HepG2 (cell line): ENCODE results near the gene DACT2.

Experiments
- KDM1A ChIP-seq: IDR thresholded peaks from 2 replicates; pipeline ENCODE4 v1.6.1; 2016; ENCODE audit warnings: missing compliant biosample characterization
- STAT5B ChIP-seq: sonication (generic); formaldehyde crosslinking; IDR thresholded peaks from 2 replicates; pipeline ENCODE4 v1.4.0; 2020; ENCODE audit warnings: missing genetic modification reagents
- TBP ChIP-seq: sonication (generic); formaldehyde crosslinking; IDR thresholded peaks from 2 replicates; pipeline ENCODE4 v1.5.0; 2020; ENCODE audit warnings: missing genetic modification reagents
- TF ChIP-seq, protein P1 (sequence below): sonication (generic); formaldehyde crosslinking; IDR thresholded peaks from 2 replicates; pipeline ENCODE4 v1.5.1; 2020; ENCODE audit warnings: mild to moderate bottlenecking, missing genetic modification reagents, moderate library complexity
- TF ChIP-seq, protein P2 (sequence below): sonication (generic); formaldehyde crosslinking; IDR thresholded peaks from 2 replicates; pipeline ENCODE4 v1.4.0; 2020; ENCODE audit warnings: missing genetic modification reagents

DNA sequence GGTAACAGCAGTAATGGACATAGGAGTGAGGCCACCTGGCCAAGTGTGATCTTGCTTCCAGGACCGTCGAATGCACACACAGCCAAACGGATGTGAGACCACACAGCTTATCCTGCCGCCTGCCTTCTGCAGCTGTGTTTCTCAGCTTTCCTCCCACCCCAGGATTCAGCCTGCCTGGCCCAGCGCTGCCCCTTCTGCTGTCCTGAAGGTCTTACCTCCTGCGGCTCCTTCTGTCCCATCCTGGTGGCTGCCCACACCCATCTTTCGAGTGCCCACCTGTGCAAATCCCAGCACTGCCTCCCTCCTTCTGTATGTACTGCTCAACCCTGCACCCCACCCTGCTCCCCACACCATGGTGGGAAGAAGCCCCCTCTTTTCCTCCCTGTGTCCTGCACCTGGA is 49.4 kb upstream of the DACT2 start:
- TF ChIP-seq KDM1A (CRISPR knock-in tag) = no peak
- TF ChIP-seq, protein P1, sequence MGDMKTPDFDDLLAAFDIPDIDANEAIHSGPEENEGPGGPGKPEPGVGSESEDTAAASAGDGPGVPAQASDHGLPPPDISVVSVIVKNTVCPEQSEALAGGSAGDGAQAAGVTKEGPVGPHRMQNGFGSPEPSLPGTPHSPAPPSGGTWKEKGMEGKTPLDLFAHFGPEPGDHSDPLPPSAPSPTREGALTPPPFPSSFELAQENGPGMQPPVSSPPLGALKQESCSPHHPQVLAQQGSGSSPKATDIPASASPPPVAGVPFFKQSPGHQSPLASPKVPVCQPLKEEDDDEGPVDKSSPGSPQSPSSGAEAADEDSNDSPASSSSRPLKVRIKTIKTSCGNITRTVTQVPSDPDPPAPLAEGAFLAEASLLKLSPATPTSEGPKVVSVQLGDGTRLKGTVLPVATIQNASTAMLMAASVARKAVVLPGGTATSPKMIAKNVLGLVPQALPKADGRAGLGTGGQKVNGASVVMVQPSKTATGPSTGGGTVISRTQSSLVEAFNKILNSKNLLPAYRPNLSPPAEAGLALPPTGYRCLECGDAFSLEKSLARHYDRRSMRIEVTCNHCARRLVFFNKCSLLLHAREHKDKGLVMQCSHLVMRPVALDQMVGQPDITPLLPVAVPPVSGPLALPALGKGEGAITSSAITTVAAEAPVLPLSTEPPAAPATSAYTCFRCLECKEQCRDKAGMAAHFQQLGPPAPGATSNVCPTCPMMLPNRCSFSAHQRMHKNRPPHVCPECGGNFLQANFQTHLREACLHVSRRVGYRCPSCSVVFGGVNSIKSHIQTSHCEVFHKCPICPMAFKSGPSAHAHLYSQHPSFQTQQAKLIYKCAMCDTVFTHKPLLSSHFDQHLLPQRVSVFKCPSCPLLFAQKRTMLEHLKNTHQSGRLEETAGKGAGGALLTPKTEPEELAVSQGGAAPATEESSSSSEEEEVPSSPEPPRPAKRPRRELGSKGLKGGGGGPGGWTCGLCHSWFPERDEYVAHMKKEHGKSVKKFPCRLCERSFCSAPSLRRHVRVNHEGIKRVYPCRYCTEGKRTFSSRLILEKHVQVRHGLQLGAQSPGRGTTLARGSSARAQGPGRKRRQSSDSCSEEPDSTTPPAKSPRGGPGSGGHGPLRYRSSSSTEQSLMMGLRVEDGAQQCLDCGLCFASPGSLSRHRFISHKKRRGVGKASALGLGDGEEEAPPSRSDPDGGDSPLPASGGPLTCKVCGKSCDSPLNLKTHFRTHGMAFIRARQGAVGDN (CRISPR knock-in tag) = no peak
- no peak for TF ChIP-seq TBP (CRISPR knock-in tag)
- no peak for TF ChIP-seq STAT5B
- TF ChIP-seq, protein P2, sequence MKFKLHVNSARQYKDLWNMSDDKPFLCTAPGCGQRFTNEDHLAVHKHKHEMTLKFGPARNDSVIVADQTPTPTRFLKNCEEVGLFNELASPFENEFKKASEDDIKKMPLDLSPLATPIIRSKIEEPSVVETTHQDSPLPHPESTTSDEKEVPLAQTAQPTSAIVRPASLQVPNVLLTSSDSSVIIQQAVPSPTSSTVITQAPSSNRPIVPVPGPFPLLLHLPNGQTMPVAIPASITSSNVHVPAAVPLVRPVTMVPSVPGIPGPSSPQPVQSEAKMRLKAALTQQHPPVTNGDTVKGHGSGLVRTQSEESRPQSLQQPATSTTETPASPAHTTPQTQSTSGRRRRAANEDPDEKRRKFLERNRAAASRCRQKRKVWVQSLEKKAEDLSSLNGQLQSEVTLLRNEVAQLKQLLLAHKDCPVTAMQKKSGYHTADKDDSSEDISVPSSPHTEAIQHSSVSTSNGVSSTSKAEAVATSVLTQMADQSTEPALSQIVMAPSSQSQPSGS (CRISPR knock-in tag) = no peak
